ENCODE measurements around the gene CH25H. TPM values are rescaled to one million over a fixed set of nuclear protein-coding genes. Genes with fewer than 3 reads are reported as not detected.

The CH25H gene
- total and polyA plus RNA-seq, 5 donors: 0.24 to 1.8 (median 0.59) TPM

Other genes starting within 250 kb of the CH25H start
- gene FAS, start 216.5 kb downstream of the CH25H start, total RNA-seq: 10 to 100 TPM in 1 of 4 donors, 1 to 10 TPM in 3; 5.7 to 10.1 (median 6.5) TPM
- gene FAS, start 216.5 kb downstream of the CH25H start, polyA plus RNA-seq: 4.7 TPM
- gene LIPA, start 44.5 kb upstream of the CH25H start, total RNA-seq: 10 to 100 TPM; 22.7 to 34.7 (median 26.0) TPM
- gene LIPA, start 44.5 kb upstream of the CH25H start, polyA plus RNA-seq: 14.0 TPM
- gene IFIT2, start 94.7 kb upstream of the CH25H start, total RNA-seq: 1 to 10 TPM; 3.2 to 8.7 (median 6.6) TPM
- 4.2 TPM for gene IFIT2, start 94.7 kb upstream of the CH25H start, polyA plus RNA-seq
- 10 to 100 TPM in 3 of 4 donors, 1 to 10 TPM in 1; 8.1 to 14.9 (median 13.7) TPM for gene IFIT3, start 120.7 kb upstream of the CH25H start, total RNA-seq
- 10.2 TPM for gene IFIT3, start 120.7 kb upstream of the CH25H start, polyA plus RNA-seq
- not detected for gene IFIT1B, start 170.7 kb upstream of the CH25H start, total RNA-seq
- not detected for gene IFIT1B, start 170.7 kb upstream of the CH25H start, polyA plus RNA-seq
- gene IFIT1, start 185.3 kb upstream of the CH25H start, total RNA-seq: 10 to 100 TPM; 12.6 to 41.2 (median 29.0) TPM
- gene IFIT1, start 185.3 kb upstream of the CH25H start, polyA plus RNA-seq: 35.9 TPM
- gene IFIT5, start 207.3 kb upstream of the CH25H start, total RNA-seq: 10 to 100 TPM; 12.2 to 16.7 (median 16.3) TPM
- gene IFIT5, start 207.3 kb upstream of the CH25H start, polyA plus RNA-seq: 9.2 TPM

Measured in right cardiac atrium (tissue), 5 donors.